Right lung (tissue), 10 donors: ENCODE measurements around the gene CRISP3. TPM values are rescaled to one million over a fixed set of nuclear protein-coding genes. Genes with fewer than 3 reads are reported as not detected.
A peak's percentile ranks its signal among the peaks of the same experiment; 100 is the strongest.
"Not testable (repeated sequence)": the region's sequence is repeated elsewhere in the genome, so short reads cannot be mapped to it uniquely, and the experiment has no call there.

Source experiments
- DNase-seq, 2 donors: peaks; one replicate each; pipeline ENCODE4 v3.0.0-alpha.2; 2013
- long read RNA-seq, 8 donors: transcript quantifications; one replicate each; lab custom pipeline, GENCODE V29; 2026
- polyA plus RNA-seq, 5 donors: library from polyadenylated mRNA; unstranded; fragments of 120-200 nt; gene quantifications; one replicate each; pipeline versions ENCODE4 v1.2.1 to v1.2.3, GENCODE V29; 2013; ENCODE audit warnings: inconsistent platforms in 1 of 5, low replicate concordance in 1 of 5; ENCODE audit not compliant: insufficient read length in 5 of 5, insufficient read depth in 1 of 5

The CRISP3 gene
- polyA plus RNA-seq, result 1 to 10 TPM in 1 of 5 donors, under 1 TPM in 4; 0.20 to 1.2 (median 0.35) TPM
- long read RNA-seq, donor 1, result 0 reads
- long read RNA-seq, donor 2, result 0 reads
- long read RNA-seq, donor 3, result 0 reads
- long read RNA-seq, donor 4, partial matches to known transcripts, result 0 of 1 reads
- long read RNA-seq, donor 4, other reads (novel, unspliced or antisense), result 0 of 1 reads
- long read RNA-seq, donor 5, result 0 reads
- long read RNA-seq, donor 6, result 0 reads
- long read RNA-seq, donor 7, result 0 reads
- long read RNA-seq, donor 8, result 0 reads

DNA sequence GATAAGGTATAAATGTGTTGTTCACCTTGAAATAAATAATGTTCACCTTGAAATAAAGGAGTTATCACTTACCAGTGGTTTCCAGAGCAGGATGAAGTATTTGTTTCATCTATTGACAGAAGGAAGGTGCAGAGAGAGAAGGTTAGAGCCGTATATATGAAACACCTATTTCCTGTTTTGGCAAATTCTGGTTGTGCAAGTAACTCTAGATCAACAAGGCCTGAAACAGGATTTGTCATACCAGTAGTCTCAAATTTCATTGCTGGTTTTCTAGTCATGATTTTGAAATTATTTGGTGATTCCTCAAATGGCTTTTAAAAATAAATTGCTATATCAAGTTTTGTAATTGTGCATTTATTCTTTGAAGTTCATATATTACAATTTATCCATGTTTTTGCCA is at the start of gene CRISP3:
TSS of gene CRISP3 (minus strand) at position 130 of the 400 bp plus-strand sequence. CDS start at position 109, 21 bp downstream.
- DNase-seq, result no peak

GRCh38 chr6:49790341-49790740 is 46.2 kb upstream of the CRISP3 start:
- no peak for DNase-seq

GRCh38 chr6:49787176-49787575 is 43.0 kb upstream of the CRISP3 start, which contains the start of gene PGK2:
Gene PGK2 (minus strand): TSS chr6:49787285. CDS start chr6:49787187, 98 bp downstream.
- no peak for DNase-seq

DNA sequence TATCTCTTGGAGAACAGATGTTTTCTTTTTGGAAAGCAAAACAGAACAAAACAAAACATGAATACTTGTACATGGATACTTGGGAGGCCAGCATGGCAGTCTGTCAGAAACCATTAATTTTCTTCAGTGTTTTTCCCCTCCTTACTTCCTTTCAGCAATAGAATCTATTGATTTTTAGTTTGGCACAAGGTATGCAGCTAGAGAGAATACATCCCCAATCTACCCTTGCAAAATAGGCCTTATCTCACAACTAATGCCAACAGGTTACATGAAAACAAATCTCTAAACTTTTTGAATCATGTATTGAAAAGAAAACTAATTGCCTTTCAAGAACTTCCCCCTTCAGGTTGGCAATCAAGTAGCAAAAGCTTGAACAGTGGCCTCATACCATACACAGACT is 40.1 kb upstream of the CRISP3 start:
- no peak for DNase-seq

GRCh38 chr6:49782725-49783124 is 38.5 kb upstream of the CRISP3 start:
- DNase-seq, result no peak

- DNase-seq, result no peak
Measured at GRCh38 chr6:49782293-49782692, 38.1 kb upstream of the CRISP3 start.

GRCh38 chr6:49776444-49776843 is 32.3 kb upstream of the CRISP3 start:
- DNase-seq, result no peak

- no peak for DNase-seq
Measured at GRCh38 chr6:49775043-49775442, 30.9 kb upstream of the CRISP3 start.

GRCh38 chr6:49772285-49772684 is 28.1 kb upstream of the CRISP3 start:
- DNase-seq, result no peak

DNA sequence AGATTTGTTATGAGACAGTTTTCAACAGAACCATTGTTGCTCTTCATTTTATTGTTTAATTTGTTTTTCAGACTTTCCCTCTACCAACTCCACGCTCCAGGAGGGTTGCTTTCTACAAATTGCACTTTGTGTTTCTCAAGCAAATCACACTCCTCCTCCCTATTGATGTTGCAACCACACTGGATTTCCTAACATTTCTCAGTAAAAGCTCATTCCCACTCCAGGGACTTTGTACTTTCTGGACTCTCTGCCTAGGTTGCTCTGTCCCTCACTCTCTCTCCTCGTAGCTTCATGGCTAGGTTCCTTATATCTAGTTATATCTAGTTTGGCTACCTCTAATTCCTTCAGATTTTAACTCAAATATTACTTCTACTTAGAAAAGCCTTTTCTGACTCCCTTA is 22.6 kb upstream of the CRISP3 start:
- no peak for DNase-seq

GRCh38 chr6:49764571-49765236 is 20.5 kb upstream of the CRISP3 start:
- DNase-seq, result no peak

DNA sequence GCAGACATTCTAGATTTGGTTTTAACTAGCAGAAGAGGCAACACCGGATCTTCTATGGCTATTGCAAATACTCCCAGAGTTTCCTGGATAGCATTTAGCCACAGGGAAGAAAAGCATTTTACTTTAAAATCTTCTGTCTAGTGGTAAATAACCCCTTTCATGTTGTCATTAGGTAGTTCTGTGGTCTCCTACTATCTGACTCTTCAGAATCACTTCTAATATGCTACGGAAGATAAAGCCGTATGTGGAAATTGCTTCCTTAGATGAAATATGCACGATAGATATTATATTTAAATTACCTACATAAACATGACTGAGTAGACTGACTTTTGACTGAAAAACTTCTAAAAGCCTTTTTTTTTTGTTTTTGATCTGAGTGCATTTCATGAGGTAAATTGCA is 759 bp downstream of the CRISP3 start:
- DNase-seq, result no peak

DNA sequence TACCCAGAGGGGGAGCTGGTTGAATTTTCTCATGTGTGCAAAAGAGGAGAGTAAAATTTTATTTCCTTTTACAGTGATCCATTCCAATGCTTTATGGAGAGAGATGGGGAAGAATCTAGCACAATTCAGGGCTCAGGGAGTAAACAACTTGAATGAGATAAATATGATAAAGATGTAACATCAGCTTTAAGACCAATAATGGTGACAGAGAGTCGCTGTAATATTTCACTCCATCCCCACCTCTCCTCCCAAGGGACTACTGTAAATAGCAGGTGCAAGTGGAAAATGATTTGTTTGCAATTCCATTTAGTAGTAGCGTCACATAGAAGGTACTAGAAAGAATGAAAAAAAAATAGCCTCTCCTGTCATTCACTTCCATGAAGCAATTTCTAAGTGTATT is 4.8 kb downstream of the CRISP3 start:
- DNase-seq, result no peak

- DNase-seq, result no peak
Measured at GRCh38 chr6:49736017-49736508, 8.1 kb downstream of the CRISP3 start.

- DNase-seq, result no peak
Measured at GRCh38 chr6:49733680-49734079, 10.5 kb downstream of the CRISP3 start.

GRCh38 chr6:49732781-49733180 is 11.4 kb downstream of the CRISP3 start:
- no peak for DNase-seq

DNA sequence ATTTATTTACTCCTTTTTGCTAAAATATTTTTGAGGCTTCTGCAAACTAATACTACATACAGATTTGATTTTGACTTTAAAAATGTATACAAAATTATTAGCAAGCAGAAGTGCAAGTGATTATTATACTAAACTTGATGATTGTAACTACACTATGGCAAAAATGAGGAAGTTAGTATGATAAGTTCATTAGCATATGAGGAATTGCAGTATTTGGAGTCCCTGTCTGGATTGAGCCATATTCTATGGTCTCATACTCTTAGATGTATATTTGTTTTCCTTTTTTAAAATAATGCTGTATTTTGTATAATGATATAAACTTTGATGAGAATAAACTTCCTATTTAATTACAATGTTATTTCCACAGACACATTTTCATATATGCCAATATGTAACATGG is 13.9 kb downstream of the CRISP3 start:
- no peak for DNase-seq

GRCh38 chr6:49723917-49724316 is 20.3 kb downstream of the CRISP3 start:
- not testable (repeated sequence) for DNase-seq

DNA sequence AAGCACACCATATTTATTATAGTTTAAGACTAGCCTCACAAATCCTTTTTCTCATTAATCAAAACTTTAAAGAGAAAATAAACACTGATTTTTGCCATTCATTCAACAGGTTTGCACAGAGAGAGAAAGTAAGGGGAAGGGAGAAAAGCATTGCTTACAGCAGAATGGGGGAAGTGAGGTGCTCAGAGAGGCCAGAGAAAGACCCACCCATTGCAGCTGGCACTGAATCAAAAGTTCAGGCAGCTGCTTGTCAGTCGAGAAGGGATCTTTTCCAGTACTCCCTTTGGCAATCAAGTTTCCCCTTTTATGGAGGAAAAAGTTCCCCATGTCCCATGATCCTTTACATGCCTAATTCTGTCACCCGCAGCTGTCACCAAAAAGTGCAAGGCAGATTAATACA is 22.9 kb downstream of the CRISP3 start:
- no peak for DNase-seq

- no peak for DNase-seq
Measured at GRCh38 chr6:49720372-49720771, 23.8 kb downstream of the CRISP3 start.

DNA sequence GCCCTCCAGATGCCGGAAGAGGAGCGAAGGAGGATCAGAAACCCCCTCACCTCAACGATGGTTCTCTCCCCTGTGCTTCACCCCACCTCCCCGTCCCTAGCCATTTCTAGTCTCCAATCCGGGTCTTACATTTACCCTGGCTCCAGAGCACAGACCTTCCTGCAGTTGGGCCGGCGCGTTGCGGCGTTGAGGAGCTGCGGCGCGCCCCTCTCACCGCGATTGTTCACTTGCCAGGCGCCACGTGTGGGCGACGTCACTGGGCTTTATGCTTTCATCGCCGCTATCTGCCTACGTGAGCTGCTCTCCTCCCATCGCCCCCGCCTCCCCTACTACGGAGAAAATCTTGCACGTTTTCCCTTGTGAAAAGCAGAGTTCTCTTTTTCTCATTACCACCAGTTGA is 30.8 kb downstream of the CRISP3 start, which contains the start of gene CRISP2:
TSS of gene CRISP2 (minus strand) at position 198 of the 400 bp plus-strand sequence. CDS start 4,347 bp downstream, outside the sequence.
- DNase-seq, result peak; percentile 9 to 10

GRCh38 chr6:49698478-49698877 is 45.7 kb downstream of the CRISP3 start:
- DNase-seq, result no peak

DNA sequence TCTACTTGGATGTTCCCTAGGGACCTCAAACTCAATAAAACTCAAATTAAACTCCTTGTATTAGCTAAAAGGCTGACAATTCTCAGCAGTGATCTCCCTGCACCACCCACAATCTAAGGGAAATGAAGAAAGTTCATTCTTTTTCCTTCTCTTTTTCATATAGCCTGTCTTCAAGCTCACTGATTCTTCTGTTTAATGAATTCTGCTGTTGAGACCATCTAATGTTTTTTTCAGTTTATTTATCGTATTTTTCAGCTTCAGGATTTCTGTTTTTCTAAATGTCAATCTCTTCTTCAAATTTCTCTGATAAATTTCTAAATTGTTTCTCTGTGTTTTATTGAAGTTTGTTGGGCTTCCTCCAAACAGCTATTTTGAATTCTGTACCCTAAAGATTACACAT is 50.7 kb downstream of the CRISP3 start:
- DNase-seq, result no peak
